HepG2 (cell line): ENCODE results near the gene GCHFR.

ENCODE experiments used
- ARID3A ChIP-seq: IDR thresholded peaks from 2 replicates; pipeline ENCODE4 v1.6.1; 2012; ENCODE audit warnings: low read depth, low read length, improper control_type of control experiment
- CTCF ChIP-seq: sonication (generic); formaldehyde crosslinking; IDR thresholded peaks from 2 replicates; pipeline ENCODE4 v1.5.0; 2020; ENCODE audit warnings: mild to moderate bottlenecking, missing genetic modification reagents, moderate library complexity
- EP300 ChIP-seq, 3 experiments: sonication (generic) in 1 of 3; formaldehyde crosslinking in 1 of 3; IDR thresholded peaks; 2 replicates each; pipeline versions ENCODE4 v1.5.1 to v1.6.1; 2011 to 2020; ENCODE audit warnings: low read depth in 2 of 3, low read length in 2 of 3, borderline replicate concordance in 1 of 3, improper control_type of control experiment in 1 of 3, mild to moderate bottlenecking in 1 of 3, missing genetic modification reagents in 1 of 3, moderate library complexity in 1 of 3
- MED1 ChIP-seq: sonication (generic); formaldehyde crosslinking; IDR thresholded peaks from 2 replicates; pipeline ENCODE4 v1.4.0; 2020; ENCODE audit warnings: missing genetic modification reagents
- MXI1 ChIP-seq: IDR thresholded peaks from 3 replicates; pipeline ENCODE4 v1.6.1; 2012; ENCODE audit warnings: low read depth, low read length, inconsistent platforms, borderline replicate concordance
- NFIC ChIP-seq: IDR thresholded peaks from 2 replicates; pipeline ENCODE4 v1.6.1; 2012; ENCODE audit warnings: mild to moderate bottlenecking, low read length, inconsistent platforms
- POLR2AphosphoS5 ChIP-seq: IDR thresholded peaks from 2 replicates; pipeline ENCODE4 v1.6.1; 2012; ENCODE audit warnings: low read depth, low read length
- SUZ12 ChIP-seq: fragments of 150-350 bp; IDR thresholded peaks from 2 replicates; pipeline ENCODE4 v1.6.1; 2014; ENCODE audit warnings: low read depth, low read length
- XRCC5 ChIP-seq: fragments of 200-400 bp; formaldehyde crosslinking; optimal IDR thresholded peaks from 2 replicates; pipeline ENCODE3; 2017; ENCODE audit warnings: mild to moderate bottlenecking, low read length
- ZNF512 ChIP-seq: sonication (generic); formaldehyde crosslinking; IDR thresholded peaks from 2 replicates; pipeline ENCODE4 v1.4.0; 2020; ENCODE audit warnings: mild to moderate bottlenecking, missing genetic modification reagents
- ZNF563 ChIP-seq: sonication (generic); formaldehyde crosslinking; IDR thresholded peaks from 2 replicates; pipeline ENCODE4 v1.8.0; 2022; ENCODE audit warnings: mild to moderate bottlenecking, moderate library complexity, missing genetic modification reagents
- TF ChIP-seq, protein P1 (sequence below): sonication (generic); formaldehyde crosslinking; IDR thresholded peaks from 2 replicates; pipeline ENCODE4 v1.4.0; 2020; ENCODE audit warnings: missing genetic modification reagents

DNA sequence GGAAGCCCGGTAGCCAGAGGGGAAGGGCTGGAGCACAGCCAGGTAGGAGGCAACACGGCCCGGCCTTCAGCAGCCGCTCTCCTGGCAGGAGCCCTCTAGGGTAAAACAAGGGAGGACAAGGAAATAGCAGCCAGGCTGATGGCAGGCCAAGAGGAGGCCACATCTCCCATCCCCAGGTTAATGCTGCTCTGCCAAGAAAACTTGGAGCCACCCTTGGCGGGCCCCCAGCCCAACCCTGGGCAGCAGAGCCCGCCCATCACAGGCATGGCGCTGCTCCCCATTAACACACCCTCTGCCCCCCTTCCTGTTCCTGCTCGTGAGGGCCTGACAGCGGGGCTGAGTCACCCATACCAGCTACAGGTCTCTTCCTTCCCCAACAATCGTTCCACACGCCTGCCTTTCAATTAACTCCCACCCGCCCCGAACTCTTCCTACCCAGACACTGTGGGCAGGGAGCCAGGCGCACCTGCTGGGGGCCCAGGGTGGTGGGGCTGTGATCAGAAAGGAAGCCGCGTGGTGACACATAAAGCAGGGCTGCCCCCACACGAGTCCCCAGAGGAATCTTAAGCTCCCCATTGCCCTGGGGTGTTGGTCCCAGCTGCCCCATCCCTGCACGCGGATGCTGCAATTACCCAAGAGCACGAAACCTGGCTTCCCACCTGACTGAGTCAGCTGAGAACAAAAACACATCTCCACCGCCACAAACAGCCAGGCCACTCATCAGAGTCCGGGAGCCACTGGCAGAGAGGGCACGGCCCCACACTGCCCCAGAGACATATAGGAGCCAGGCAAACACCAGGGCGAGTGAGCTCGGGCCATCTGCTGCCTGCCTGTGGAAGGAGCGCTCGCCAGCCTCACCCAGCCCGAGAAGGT, 5.6 kb downstream of the GCHFR start, which contains the start of gene C15orf62:
- TF ChIP-seq CTCF (CRISPR knock-in tag) (no peak), SUZ12 (no peak), ZNF512 (CRISPR knock-in tag) (no peak), MXI1 (no peak), XRCC5 (no peak), NFIC (no peak), ARID3A (no peak), EP300 (IDR thresholded peaks at IDR 0.05; ENCODE audit: low read depth in 2 of 2, low read length in 2 of 2) (no peak), EP300 (CRISPR knock-in tag; IDR thresholded peaks at IDR 0.05; ENCODE audit: borderline replicate concordance) (no peak), ZNF563 (CRISPR knock-in tag) (no peak), MED1 (CRISPR knock-in tag) (no peak), POLR2AphosphoS5 (0 out of 2 replicates have a peak, but pooled peaks have one; percentile 14)
- TF ChIP-seq, protein P1, sequence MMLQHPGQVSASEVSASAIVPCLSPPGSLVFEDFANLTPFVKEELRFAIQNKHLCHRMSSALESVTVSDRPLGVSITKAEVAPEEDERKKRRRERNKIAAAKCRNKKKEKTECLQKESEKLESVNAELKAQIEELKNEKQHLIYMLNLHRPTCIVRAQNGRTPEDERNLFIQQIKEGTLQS (CRISPR knock-in tag) = no peak
